Measurements from ENCODE around the gene SNX30. TPM values are rescaled to one million over a fixed set of nuclear protein-coding genes. Genes with fewer than 3 reads are reported as not detected.
A peak's percentile ranks its signal among the peaks of the same experiment; 100 is the strongest.

The SNX30 gene
- total RNA-seq, 1 donor from 2014 or later, result 12.7 TPM

DNA sequence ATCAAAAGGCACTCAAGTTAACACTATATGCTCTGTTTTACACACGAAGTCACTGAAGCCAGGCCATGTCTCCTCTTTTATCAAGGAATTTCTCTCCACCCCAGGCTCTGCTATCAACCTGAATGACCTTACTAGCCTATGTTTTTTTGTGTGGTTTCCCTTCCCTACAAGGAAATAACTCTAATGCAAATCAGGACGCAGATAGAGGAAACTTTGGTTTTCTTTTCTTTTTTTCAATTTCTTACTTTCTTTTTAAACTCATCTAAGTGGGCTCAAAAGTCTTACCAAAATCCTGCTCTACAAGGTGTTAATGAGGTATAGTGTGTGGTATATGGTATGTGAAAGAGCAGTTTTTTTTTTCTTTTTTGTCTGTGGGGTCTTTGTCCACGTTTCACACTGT is 145.6 kb downstream of the SNX30 start:
- Mint-ChIP-seq H3K27ac (no peak overlapping the region), H3K4me3 (no peak overlapping the region), H3K4me1 (peaks cover 6% of the 10 kb centered on the region), H3K27me3 (ENCODE audit: low read depth) (peaks cover 40% of the 10 kb centered on the region), H3K9me3 (no peaks in the 10 kb centered on the region), H3K36me3 (no peaks in the 10 kb centered on the region)
- TF ChIP-seq, protein P1, sequence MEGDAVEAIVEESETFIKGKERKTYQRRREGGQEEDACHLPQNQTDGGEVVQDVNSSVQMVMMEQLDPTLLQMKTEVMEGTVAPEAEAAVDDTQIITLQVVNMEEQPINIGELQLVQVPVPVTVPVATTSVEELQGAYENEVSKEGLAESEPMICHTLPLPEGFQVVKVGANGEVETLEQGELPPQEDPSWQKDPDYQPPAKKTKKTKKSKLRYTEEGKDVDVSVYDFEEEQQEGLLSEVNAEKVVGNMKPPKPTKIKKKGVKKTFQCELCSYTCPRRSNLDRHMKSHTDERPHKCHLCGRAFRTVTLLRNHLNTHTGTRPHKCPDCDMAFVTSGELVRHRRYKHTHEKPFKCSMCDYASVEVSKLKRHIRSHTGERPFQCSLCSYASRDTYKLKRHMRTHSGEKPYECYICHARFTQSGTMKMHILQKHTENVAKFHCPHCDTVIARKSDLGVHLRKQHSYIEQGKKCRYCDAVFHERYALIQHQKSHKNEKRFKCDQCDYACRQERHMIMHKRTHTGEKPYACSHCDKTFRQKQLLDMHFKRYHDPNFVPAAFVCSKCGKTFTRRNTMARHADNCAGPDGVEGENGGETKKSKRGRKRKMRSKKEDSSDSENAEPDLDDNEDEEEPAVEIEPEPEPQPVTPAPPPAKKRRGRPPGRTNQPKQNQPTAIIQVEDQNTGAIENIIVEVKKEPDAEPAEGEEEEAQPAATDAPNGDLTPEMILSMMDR (IDR thresholded peaks at IDR 0.05; ENCODE audit: unreplicated experiment), result no peak
- DNase-seq (ENCODE audit: low spot score in 2 of 2, unreplicated experiment in 2 of 2), result no peak

DNA sequence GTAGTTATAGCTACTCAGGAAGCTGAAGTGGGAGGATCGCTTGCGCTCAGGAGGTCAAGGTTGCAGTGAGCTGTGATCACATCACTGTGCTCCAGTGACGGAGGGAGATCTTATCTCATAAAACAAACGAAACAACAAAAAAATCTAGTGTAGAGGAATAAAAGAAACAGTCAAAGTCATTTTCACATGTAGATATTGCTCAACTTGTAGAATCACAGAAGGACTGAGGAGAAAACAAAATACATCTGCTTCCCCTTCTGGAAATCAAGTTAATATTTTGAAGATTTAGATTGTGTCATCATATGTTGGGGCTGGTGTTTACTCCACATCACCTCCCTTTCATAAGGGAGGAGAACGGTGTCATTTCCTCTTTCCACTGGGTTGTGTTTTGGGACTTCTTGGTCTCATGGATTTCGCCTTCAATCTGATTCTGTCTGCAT is 148.3 kb downstream of the SNX30 start:
- H3K27ac Mint-ChIP-seq, result no peak overlapping the region
- peaks cover 14% of the 10 kb centered on the region for H3K27me3 Mint-ChIP-seq (ENCODE audit: low read depth)

DNA sequence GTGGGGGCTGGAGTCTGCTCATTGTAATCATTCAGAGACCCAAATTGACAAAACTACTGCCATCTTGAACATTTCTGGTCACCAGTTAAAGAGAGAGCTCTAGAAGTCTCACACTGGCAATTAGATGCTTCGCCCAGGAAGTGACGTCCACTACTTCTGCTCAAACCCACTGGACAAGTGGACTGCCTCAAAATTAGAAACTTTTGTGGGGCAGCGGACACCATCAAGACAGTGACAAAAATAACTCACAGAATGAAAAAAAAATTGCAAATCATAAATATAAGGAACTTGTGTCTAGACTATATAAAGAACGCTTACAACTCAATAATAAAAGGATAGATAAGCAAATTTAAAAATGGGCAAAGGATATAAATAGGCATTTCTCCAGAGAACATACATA is 149.9 kb downstream of the SNX30 start:
- Mint-ChIP-seq H3K4me1 (peaks cover 11% of the 10 kb centered on the region), H3K27me3 (ENCODE audit: low read depth) (peaks cover 10% of the 10 kb centered on the region)
- TF ChIP-seq, protein P1 (IDR thresholded peaks at IDR 0.05; ENCODE audit: unreplicated experiment), result no peak

More for the DNA sequence above, 148.3 kb downstream of the SNX30 start:
- Mint-ChIP-seq H3K4me1 (peaks cover 2% of the 10 kb centered on the region), H3K36me3 (no peaks in the 10 kb centered on the region), H3K9me3 (no peaks in the 10 kb centered on the region), H3K4me3 (no peak overlapping the region)
- DNase-seq (ENCODE audit: low spot score in 2 of 2, unreplicated experiment in 2 of 2), result no peak
- TF ChIP-seq, protein P1 (IDR thresholded peaks at IDR 0.05; ENCODE audit: unreplicated experiment), result no peak

DNA sequence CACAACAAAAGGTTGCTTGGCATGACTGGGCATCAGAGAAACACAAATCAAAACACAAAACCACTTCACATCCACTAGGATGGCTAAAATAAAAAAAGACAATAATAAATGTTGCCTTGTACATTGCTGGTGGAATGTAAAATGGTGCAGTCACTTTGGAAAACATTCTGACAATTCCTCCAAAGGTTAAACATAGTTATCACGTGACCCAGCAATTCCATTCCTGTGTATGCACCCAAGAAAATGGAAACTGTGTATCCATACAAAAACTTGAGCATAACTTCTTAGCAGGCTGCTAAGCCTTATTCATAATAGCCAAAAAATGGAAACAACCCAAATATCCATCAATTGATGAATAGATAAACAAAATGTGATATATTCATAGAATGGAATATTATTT is 150.3 kb downstream of the SNX30 start:
- TF ChIP-seq, protein P1 (IDR thresholded peaks at IDR 0.05; ENCODE audit: unreplicated experiment), result no peak
- H3K27me3 Mint-ChIP-seq (ENCODE audit: low read depth), result peaks cover 9% of the 10 kb centered on the region

More for the DNA sequence above, 149.9 kb downstream of the SNX30 start:
- no peak overlapping the region for H3K27ac Mint-ChIP-seq
- no peak for DNase-seq (ENCODE audit: low spot score in 2 of 2, unreplicated experiment in 2 of 2)
- H3K36me3 Mint-ChIP-seq, result no peaks in the 10 kb centered on the region
- no peak overlapping the region for H3K4me3 Mint-ChIP-seq
- no peaks in the 10 kb centered on the region for H3K9me3 Mint-ChIP-seq

DNA sequence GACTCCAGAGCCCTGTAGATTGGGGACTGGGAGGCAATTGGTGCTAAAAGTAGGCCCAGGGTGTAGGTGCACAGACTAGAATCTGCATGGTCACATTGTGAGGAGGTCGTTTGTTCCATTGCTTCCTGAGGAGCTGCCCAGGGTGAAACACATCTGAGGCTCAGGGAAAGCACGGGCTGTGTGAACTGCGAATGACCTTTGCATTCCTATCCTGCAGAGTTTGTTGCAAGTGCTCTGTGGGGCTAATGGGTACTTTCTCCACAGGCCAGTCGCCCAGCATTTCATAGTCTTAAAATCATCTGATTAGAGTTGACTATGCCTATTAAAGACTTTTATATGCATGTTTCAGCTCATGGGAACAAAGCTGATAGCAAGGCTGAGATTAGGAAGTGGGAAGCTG is 154.5 kb downstream of the SNX30 start:
- H3K4me3 Mint-ChIP-seq, result no peak overlapping the region
- no peak for DNase-seq (ENCODE audit: low spot score in 2 of 2, unreplicated experiment in 2 of 2)
- peaks cover 4% of the 10 kb centered on the region for H3K27me3 Mint-ChIP-seq (ENCODE audit: low read depth)
- TF ChIP-seq, protein P1 (IDR thresholded peaks at IDR 0.05; ENCODE audit: unreplicated experiment), result no peak
- H3K27ac Mint-ChIP-seq, result peak overlapping the region; percentile 74
- H3K36me3 Mint-ChIP-seq, result no peaks in the 10 kb centered on the region
- no peaks in the 10 kb centered on the region for H3K9me3 Mint-ChIP-seq
- H3K4me1 Mint-ChIP-seq, result peaks cover 12% of the 10 kb centered on the region

More for the DNA sequence above, 150.3 kb downstream of the SNX30 start:
- no peaks in the 10 kb centered on the region for H3K9me3 Mint-ChIP-seq
- no peak for DNase-seq (ENCODE audit: low spot score in 2 of 2, unreplicated experiment in 2 of 2)
- no peak overlapping the region for H3K27ac Mint-ChIP-seq
- no peaks in the 10 kb centered on the region for H3K36me3 Mint-ChIP-seq
- H3K4me3 Mint-ChIP-seq, result no peak overlapping the region
- peaks cover 12% of the 10 kb centered on the region for H3K4me1 Mint-ChIP-seq

DNA sequence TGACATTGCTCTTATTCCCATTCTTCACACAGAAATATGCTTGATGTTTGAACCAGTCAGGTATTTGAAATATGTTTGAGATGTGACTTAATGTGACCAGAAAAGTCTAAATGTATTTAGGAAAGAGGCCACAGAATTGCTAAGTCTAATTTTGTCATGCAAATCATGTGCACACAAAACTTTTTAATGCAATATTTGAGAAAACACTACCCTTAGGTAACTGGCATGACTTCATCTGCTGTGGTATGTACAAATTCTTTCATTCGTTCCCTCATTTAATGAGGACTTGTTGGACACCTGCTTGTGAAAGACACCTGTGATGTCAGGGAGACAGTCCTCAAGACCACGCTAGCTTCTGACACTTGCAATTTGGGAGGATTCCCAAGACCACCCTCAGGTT is 161.2 kb downstream of the SNX30 start:
- DNase-seq (ENCODE audit: low spot score in 2 of 2, unreplicated experiment in 2 of 2), result no peak
- no peak overlapping the region for H3K4me3 Mint-ChIP-seq
- no peaks in the 10 kb centered on the region for H3K9me3 Mint-ChIP-seq
- H3K27me3 Mint-ChIP-seq (ENCODE audit: low read depth), result peaks cover 24% of the 10 kb centered on the region
- peaks cover 9% of the 10 kb centered on the region for H3K4me1 Mint-ChIP-seq
- no peak overlapping the region for H3K27ac Mint-ChIP-seq
- TF ChIP-seq, protein P1 (IDR thresholded peaks at IDR 0.05; ENCODE audit: unreplicated experiment), result no peak
- no peaks in the 10 kb centered on the region for H3K36me3 Mint-ChIP-seq
